K562 (cell line): Measurements from ENCODE around the gene MAB21L4. TPM values are rescaled to one million over a fixed set of nuclear protein-coding genes. Genes with fewer than 3 reads are reported as not detected.
A peak's percentile ranks its signal among the peaks of the same experiment; 100 is the strongest.

ENCODE experiments used
- ATAC-seq: fragments of 200-7000 bp; cut with Tn5 transposase; 3 replicates; pipeline ENCODE4 v1.9.1; 2020; ENCODE audit warnings: moderate library complexity
- BruUV-seq: library from RNA; stranded (reverse); fragments of 400-500 nt; replicated peaks from 2 replicates; lab custom pipeline; 2021; lab: Mats Ljungman, UMichigan
- CTCF ChIA-PET: fragments of 300-600 bp; formaldehyde crosslinking; extraction: SDS; loops from one replicate; lab custom pipeline; 2021; ENCODE audit warnings: low intra/inter-chr PET ratio; lab: Yijun Ruan, JAX
- POLR2A ChIA-PET: fragments of 300-600, 350-650 bp; sonication (Branson Sonifier 250); formaldehyde crosslinking; extraction: SDS; loops from one replicate; lab custom pipeline; 2021; ENCODE audit warnings: antibody characterized with exemption, inconsistent platforms; lab: Yijun Ruan, JAX
- DNase-seq, 4 experiments: peaks; one replicate each; pipeline versions ENCODE4 v3.0.0 to v3.0.0-alpha.2; 2011 to 2018; ENCODE audit warnings: low spot score in 3 of 4, mixed read lengths in 3 of 4; ENCODE audit errors: extremely low read depth in 1 of 4
- FAIRE-seq: peaks from 2 replicates; lab custom pipeline; 2011; peaks lifted over from hg19 to GRCh38; lab: Jason Lieb, UNC
- H2AFZ ChIP-seq: 2 replicates; pipeline ENCODE4 v1.6.0; 2011; ENCODE audit warnings: low read depth, low read length, control low read depth, inconsistent platforms
- H3K27ac ChIP-seq: fragments of 200-600 bp; 3 replicates; pipeline ENCODE4 v1.8.0; 2011; ENCODE audit warnings: low read depth, mild to moderate bottlenecking, control low read depth, inconsistent platforms, low read length, moderate library complexity, mixed read lengths; ENCODE audit errors: extremely low read depth
- H3K27me3 ChIP-seq, 2 experiments: fragments of 300-600 bp in 1 of 2; 2 replicates in 1 of 2; 3 replicates in 1 of 2; pipeline versions ENCODE4 v1.6.0 to v1.8.0; 2011; ENCODE audit warnings: inconsistent platforms in 2 of 2, low read length in 2 of 2, mild to moderate bottlenecking in 1 of 2, mixed read lengths in 1 of 2, moderate library complexity in 1 of 2; ENCODE audit not compliant: control insufficient read depth in 2 of 2, insufficient read depth in 2 of 2
- H3K36me3 ChIP-seq: fragments of 300-600 bp; 3 replicates; pipeline ENCODE4 v1.8.0; 2011; ENCODE audit warnings: mild to moderate bottlenecking, low read length, inconsistent platforms; ENCODE audit not compliant: control insufficient read depth, insufficient read depth
- H3K4me1 ChIP-seq, 2 experiments: fragments of 200-600 bp in 1 of 2; replicated peaks in 1 of 2; 2 replicates in 1 of 2; 3 replicates in 1 of 2; pipeline versions ENCODE4 v1.5.1 to v1.8.0; 2011; ENCODE audit warnings: inconsistent platforms in 2 of 2, low read length in 2 of 2, mild to moderate bottlenecking in 1 of 2, mixed read lengths in 1 of 2, moderate library complexity in 1 of 2; ENCODE audit not compliant: control insufficient read depth in 2 of 2, insufficient read depth in 2 of 2
- H3K4me2 ChIP-seq: 2 replicates; pipeline ENCODE4 v1.6.1; 2011; ENCODE audit warnings: low read length, control low read depth, inconsistent platforms, mixed read lengths; ENCODE audit not compliant: insufficient read depth
- H3K4me3 ChIP-seq: fragments of 200-600 bp; sonication (generic), shearing (Covaris generic); 2 replicates; pipeline ENCODE4 v1.5.1; 2016; ENCODE audit warnings: control low read depth, inconsistent platforms
- H3K79me2 ChIP-seq: fragments of 200-600 bp; 3 replicates; pipeline ENCODE4 v1.8.0; 2011; ENCODE audit warnings: low read length, inconsistent platforms; ENCODE audit not compliant: control insufficient read depth, insufficient read depth
- H3K9ac ChIP-seq, 2 experiments: 2 replicates each; pipeline versions ENCODE4 v1.6.0 to v1.6.1; 2011; ENCODE audit warnings: low read depth in 2 of 2, low read length in 2 of 2, control low read depth in 1 of 2, inconsistent platforms in 1 of 2, mild to moderate bottlenecking in 1 of 2, mixed read lengths in 1 of 2; ENCODE audit not compliant: insufficient read depth in 1 of 2
- H3K9me1 ChIP-seq: one replicate; pipeline ENCODE4 v1.6.0; 2011; ENCODE audit warnings: inconsistent platforms, mild to moderate bottlenecking, low read length, moderate library complexity; ENCODE audit not compliant: control insufficient read depth, insufficient read depth
- H3K9me3 ChIP-seq: replicated peaks from 2 replicates; pipeline ENCODE4 v1.5.1; 2011; ENCODE audit warnings: low read depth, low read length, inconsistent platforms; ENCODE audit not compliant: control insufficient read depth, insufficient read depth
- H4K20me1 ChIP-seq: replicated peaks from 2 replicates; pipeline ENCODE4 v1.6.1; 2011; ENCODE audit warnings: low read length, inconsistent platforms, mixed read lengths; ENCODE audit not compliant: control insufficient read depth, insufficient read depth
- CREBBP ChIP-seq: IDR thresholded peaks from one replicate; pipeline ENCODE4 v1.6.1; 2012; ENCODE audit warnings: low read depth, mild to moderate bottlenecking, control low read depth, inconsistent platforms, low read length
- EWSR1 ChIP-seq: fragments of 450-650 bp; IDR thresholded peaks from 2 replicates; pipeline ENCODE4 v1.6.1; 2018; ENCODE audit warnings: borderline replicate concordance, mild to moderate bottlenecking, low read depth, moderate library complexity; ENCODE audit not compliant: partially characterized antibody
- SPI1 ChIP-seq: IDR thresholded peaks from 2 replicates; pipeline ENCODE4 v1.6.1; 2011; ENCODE audit warnings: low read depth, low read length, control low read depth, borderline replicate concordance
- ZNF253 ChIP-seq: fragments of 250-450 bp; sonication (Bioruptor Pico); conservative IDR thresholded peaks from 2 replicates; pipeline ENCODE4 v1.6.1; 2021; ENCODE audit warnings: mild to moderate bottlenecking
- WGBS: fragments of 100-300 bp; shearing (Covaris generic); methylation state at CpG from one replicate; pipeline ENCODE4 v1.1.6; 2016; ENCODE audit warnings: low coverage, mixed read lengths; ENCODE audit not compliant: insufficient coverage; ENCODE audit errors: missing lambda C conversion rate; 5-methylcytosine and 5-hydroxymethylcytosine counted together
- in situ Hi-C: fragments of 300-500 bp; cut with MboI; formaldehyde crosslinking; loops from 4 replicates; pipeline ENCODE4 v1.15.0; 2018; ENCODE audit warnings: inconsistent platforms, mixed read lengths
- intact Hi-C: fragments of 100-400 bp; cut with micrococcal nuclease; formaldehyde crosslinking; loops from 2 replicates; pipeline ENCODE4 v1.14.2; 2022
- polyA plus RNA-seq, 8 experiments: library from polyadenylated mRNA; depleted of rRNA in 4 of 8; stranded (reverse) in 5 of 8; unstranded in 3 of 8; fragments of >200 nt; fragmentation: Nextera tagmentation in 2 of 8; fragmentation: Illumina TruSeq in 1 of 8; extraction: Ambion mirVana in 2 of 8; extraction: Trizol in 1 of 8; gene quantifications; 2 replicates each; pipeline versions ENCODE4 v1.2.1 to v1.2.3, GENCODE V29; 2011 to 2014; ENCODE audit warnings: inconsistent platforms in 1 of 8, missing spikeins in 1 of 8
- total RNA-seq, 7 experiments: library from RNA; depleted of rRNA in 6 of 7; stranded (reverse); fragments of >200 nt in 6 of 7; fragmentation: Illumina TruSeq in 2 of 7; extraction: Trizol in 2 of 7; gene quantifications; 2 replicates each; pipeline versions ENCODE4 v1.2.1 to v1.2.3, GENCODE V29; 2011 to 2021; ENCODE audit warnings: low replicate concordance in 1 of 7
- TF ChIP-seq, protein P1 (sequence below): fragments of 200-800 bp; sonication (Bioruptor generic); IDR thresholded peaks from 2 replicates; pipeline ENCODE4 v1.6.1; 2016; ENCODE audit warnings: missing genetic modification characterization, missing compliant biosample characterization

The MAB21L4 gene
- total and polyA plus RNA-seq, 9 of the 15 experiments (the other 6 are each of a cell fraction or from before 2014, with no cell fraction given): 0.03 TPM; not detected in 8

- CTCF ChIA-PET: no interaction called here
- intact Hi-C loops: no loop called here
- in situ Hi-C loops: no loop called here
Measured at GRCh38 chr2:240886023-240886565, 9.9 kb downstream of the MAB21L4 start.

More at GRCh38 chr2:240886023-240886565, 9.9 kb downstream of the MAB21L4 start:
- Histone ChIP-seq H4K20me1 (no peaks in the 10 kb centered on the region), H3K9ac (no peak overlapping the region), H3K4me1 (peaks cover 0 to 5% of the 10 kb centered on the region in 2 experiments; a peak in 2 of 5 replicates), H3K36me3 (no peaks in the 10 kb centered on the region), H3K9me1 (no peaks in the 10 kb centered on the region), H3K27me3 (peaks cover 0 to 4% of the 10 kb centered on the region in 2 experiments; a peak in 2 of 5 replicates), H3K4me2 (no peak overlapping the region), H3K4me3 (no peak overlapping the region), H3K9me3 (no peaks in the 10 kb centered on the region), H3K27ac (no peak overlapping the region), H3K79me2 (no peaks in the 10 kb centered on the region), H2AFZ (no peak overlapping the region)
- ATAC-seq: no peak
- FAIRE-seq: no peak
- BruUV-seq: no TSS peak
- POLR2A ChIA-PET: interaction anchor here (1.0 kb wide), 1 partner anchor 138 kb away, joined by 3 read pairs; no protein-coding TSS in a partner anchor
- DNase-seq: no peak
- 11% methylated on average over 4 of the region's 5 CpGs for WGBS
- TF ChIP-seq SPI1: peak; percentile 8; the same call in 1 of the 2 replicates
- TF ChIP-seq EWSR1: no peak
- no peak for TF ChIP-seq CREBBP
- TF ChIP-seq, protein P1, sequence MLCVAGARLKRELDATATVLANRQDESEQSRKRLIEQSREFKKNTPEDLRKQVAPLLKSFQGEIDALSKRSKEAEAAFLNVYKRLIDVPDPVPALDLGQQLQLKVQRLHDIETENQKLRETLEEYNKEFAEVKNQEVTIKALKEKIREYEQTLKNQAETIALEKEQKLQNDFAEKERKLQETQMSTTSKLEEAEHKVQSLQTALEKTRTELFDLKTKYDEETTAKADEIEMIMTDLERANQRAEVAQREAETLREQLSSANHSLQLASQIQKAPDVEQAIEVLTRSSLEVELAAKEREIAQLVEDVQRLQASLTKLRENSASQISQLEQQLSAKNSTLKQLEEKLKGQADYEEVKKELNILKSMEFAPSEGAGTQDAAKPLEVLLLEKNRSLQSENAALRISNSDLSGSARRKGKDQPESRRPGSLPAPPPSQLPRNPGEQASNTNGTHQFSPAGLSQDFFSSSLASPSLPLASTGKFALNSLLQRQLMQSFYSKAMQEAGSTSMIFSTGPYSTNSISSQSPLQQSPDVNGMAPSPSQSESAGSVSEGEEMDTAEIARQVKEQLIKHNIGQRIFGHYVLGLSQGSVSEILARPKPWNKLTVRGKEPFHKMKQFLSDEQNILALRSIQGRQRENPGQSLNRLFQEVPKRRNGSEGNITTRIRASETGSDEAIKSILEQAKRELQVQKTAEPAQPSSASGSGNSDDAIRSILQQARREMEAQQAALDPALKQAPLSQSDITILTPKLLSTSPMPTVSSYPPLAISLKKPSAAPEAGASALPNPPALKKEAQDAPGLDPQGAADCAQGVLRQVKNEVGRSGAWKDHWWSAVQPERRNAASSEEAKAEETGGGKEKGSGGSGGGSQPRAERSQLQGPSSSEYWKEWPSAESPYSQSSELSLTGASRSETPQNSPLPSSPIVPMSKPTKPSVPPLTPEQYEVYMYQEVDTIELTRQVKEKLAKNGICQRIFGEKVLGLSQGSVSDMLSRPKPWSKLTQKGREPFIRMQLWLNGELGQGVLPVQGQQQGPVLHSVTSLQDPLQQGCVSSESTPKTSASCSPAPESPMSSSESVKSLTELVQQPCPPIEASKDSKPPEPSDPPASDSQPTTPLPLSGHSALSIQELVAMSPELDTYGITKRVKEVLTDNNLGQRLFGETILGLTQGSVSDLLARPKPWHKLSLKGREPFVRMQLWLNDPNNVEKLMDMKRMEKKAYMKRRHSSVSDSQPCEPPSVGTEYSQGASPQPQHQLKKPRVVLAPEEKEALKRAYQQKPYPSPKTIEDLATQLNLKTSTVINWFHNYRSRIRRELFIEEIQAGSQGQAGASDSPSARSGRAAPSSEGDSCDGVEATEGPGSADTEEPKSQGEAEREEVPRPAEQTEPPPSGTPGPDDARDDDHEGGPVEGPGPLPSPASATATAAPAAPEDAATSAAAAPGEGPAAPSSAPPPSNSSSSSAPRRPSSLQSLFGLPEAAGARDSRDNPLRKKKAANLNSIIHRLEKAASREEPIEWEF (CRISPR knock-in tag): no peak
- TF ChIP-seq ZNF253 (CRISPR knock-in tag): no peak
